AG04450 (cell line): ENCODE results near the gene MAN1C1. TPM values are rescaled to one million over a fixed set of nuclear protein-coding genes. Genes with fewer than 3 reads are reported as not detected.

Experiments used
- CTCF ChIA-PET: fragments of 300-600, 350-600 bp; formaldehyde crosslinking; extraction: SDS; loops from one replicate; lab custom pipeline; 2022; ENCODE audit warnings: antibody characterized with exemption, inconsistent platforms; lab: Charles Lee
- POLR2A ChIA-PET: fragments of 350-600 bp; formaldehyde crosslinking; extraction: SDS; loops from one replicate; lab custom pipeline; 2021; ENCODE audit warnings: antibody characterized with exemption, inconsistent platforms; lab: Yijun Ruan, JAX
- DNase-seq: peaks from one replicate; pipeline ENCODE4 v3.0.0-alpha.2; 2011; ENCODE audit warnings: low read depth, low spot score
- H3K27ac ChIP-seq: one replicate; pipeline ENCODE4 v1.5.1; 2012; ENCODE audit warnings: low read depth, low read length, control low read depth
- H3K27me3 ChIP-seq: one replicate; pipeline ENCODE4 v1.6.0; 2012; ENCODE audit warnings: low read length; ENCODE audit not compliant: control insufficient read depth, insufficient read depth
- H3K4me3 ChIP-seq: 2 replicates; pipeline ENCODE4 v1.5.1; 2011; ENCODE audit warnings: mild to moderate bottlenecking, low read depth, low read length, control low read depth
- H3K9me3 ChIP-seq: 2 replicates; pipeline ENCODE4 v1.5.1; 2012; ENCODE audit warnings: low read length; ENCODE audit not compliant: control insufficient read depth, insufficient read depth
- CTCF ChIP-seq: IDR thresholded peaks from 2 replicates; pipeline ENCODE4 v1.5.1; 2011; ENCODE audit warnings: low read depth, low read length, control low read depth, inconsistent platforms
- polyA plus RNA-seq: library from polyadenylated mRNA; depleted of rRNA; stranded (reverse); fragments of >200 nt; gene quantifications from 2 replicates; pipeline ENCODE4 v1.2.3, GENCODE V29; 2011

Gene MAN1C1
- polyA plus RNA-seq, 1 experiment, result 16.9 TPM

GRCh38 chr1:25654109-25654660 is 37.6 kb downstream of the MAN1C1 start:
- Histone ChIP-seq H3K4me3 (no peak overlapping the region), H3K27me3 (peaks cover 5% of the 10 kb centered on the region), H3K27ac (no peak overlapping the region), H3K9me3 (no peaks in the 10 kb centered on the region; the same call in 1 of the 2 replicates)
- ChIA-PET CTCF (no interaction called here), POLR2A (no interaction called here)
- DNase-seq, result no peak
- TF ChIP-seq CTCF, result no peak

GRCh38 chr1:25657121-25657882 is 40.7 kb downstream of the MAN1C1 start:
- DNase-seq, result no peak
- Histone ChIP-seq H3K27ac (no peak overlapping the region), H3K4me3 (no peak overlapping the region), H3K9me3 (no peaks in the 10 kb centered on the region; the same call in 1 of the 2 replicates), H3K27me3 (peaks cover 5% of the 10 kb centered on the region)
- no peak for TF ChIP-seq CTCF
- POLR2A ChIA-PET, result no interaction called here
- CTCF ChIA-PET, result interaction anchor here (0.6 to 1.5 kb wide), 2 partner anchors 38 to 141 kb away, joined by 3 read pairs; no protein-coding TSS in a partner anchor

GRCh38 chr1:25657883-25658760 is 41.5 kb downstream of the MAN1C1 start:
- no peak for TF ChIP-seq CTCF
- no peak overlapping the region for H3K4me3 ChIP-seq
- ChIA-PET CTCF (no interaction called here), POLR2A (no interaction called here)
- H3K27me3 ChIP-seq, result peaks cover 5% of the 10 kb centered on the region
- H3K9me3 ChIP-seq, result no peaks in the 10 kb centered on the region; the same call in 1 of the 2 replicates
- DNase-seq, result no peak
- no peak overlapping the region for H3K27ac ChIP-seq

- POLR2A ChIA-PET, result no interaction called here
- CTCF ChIA-PET, result no interaction called here
- DNase-seq, result no peak
- H3K9me3 ChIP-seq, result no peaks in the 10 kb centered on the region; the same call in 1 of the 2 replicates
- TF ChIP-seq CTCF, result no peak
- no peak overlapping the region for H3K27ac ChIP-seq
- peaks cover 5% of the 10 kb centered on the region for H3K27me3 ChIP-seq
- no peak overlapping the region for H3K4me3 ChIP-seq
Measured at GRCh38 chr1:25658791-25659431, 42.3 kb downstream of the MAN1C1 start.
